ENCODE results near the gene FAU. TPM values are rescaled to one million over a fixed set of nuclear protein-coding genes. Genes with fewer than 3 reads are reported as not detected.
A peak's percentile ranks its signal among the peaks of the same experiment; 100 is the strongest.

The FAU gene
- total and polyA plus RNA-seq, 2 of the 13 experiments (the other 11 are each of a cell fraction or from before 2014, with no cell fraction given), result 374 to 869 TPM

DNA sequence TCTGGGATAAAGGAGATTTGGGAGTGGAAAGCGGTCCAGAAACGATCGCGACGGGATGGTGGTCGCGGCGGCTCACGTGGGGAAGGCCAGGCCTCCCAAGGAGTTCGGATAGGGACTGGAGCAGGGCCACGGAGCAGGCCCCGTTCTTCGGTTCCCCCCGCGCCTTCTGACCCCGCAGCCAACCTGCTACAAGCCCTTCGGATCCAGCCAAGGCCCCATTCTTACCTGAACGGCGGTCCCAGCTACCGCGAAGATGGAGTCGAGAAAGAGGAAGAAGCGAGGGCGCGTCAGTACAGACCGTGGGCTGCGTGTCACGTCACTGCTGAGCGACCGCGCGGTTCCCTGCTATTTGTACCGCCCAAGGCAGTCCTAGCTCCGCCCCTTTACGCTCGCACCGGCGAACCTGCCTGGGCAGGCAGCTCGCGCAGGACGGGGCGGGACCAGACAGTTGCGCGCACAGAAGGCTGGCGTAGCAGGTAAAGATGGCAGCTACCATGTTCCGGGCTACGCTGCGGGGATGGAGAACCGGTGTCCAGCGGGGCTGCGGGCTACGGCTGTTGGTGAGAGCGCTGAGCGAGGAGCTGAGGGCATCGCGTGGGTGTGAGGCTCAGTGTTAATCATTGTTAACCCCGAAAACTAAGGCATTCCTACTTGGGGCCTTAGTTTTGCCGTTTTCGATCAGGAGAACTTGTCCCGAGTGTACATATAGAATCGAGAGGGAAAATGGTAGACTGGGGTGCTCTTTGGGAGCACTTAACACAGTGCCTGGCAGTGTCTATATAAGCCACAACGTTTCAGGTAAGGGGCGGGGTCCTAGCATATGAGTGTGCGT, at the start of gene FAU, which contains the start of gene MRPL49 (continued):
- TF ChIP-seq, protein P1, sequence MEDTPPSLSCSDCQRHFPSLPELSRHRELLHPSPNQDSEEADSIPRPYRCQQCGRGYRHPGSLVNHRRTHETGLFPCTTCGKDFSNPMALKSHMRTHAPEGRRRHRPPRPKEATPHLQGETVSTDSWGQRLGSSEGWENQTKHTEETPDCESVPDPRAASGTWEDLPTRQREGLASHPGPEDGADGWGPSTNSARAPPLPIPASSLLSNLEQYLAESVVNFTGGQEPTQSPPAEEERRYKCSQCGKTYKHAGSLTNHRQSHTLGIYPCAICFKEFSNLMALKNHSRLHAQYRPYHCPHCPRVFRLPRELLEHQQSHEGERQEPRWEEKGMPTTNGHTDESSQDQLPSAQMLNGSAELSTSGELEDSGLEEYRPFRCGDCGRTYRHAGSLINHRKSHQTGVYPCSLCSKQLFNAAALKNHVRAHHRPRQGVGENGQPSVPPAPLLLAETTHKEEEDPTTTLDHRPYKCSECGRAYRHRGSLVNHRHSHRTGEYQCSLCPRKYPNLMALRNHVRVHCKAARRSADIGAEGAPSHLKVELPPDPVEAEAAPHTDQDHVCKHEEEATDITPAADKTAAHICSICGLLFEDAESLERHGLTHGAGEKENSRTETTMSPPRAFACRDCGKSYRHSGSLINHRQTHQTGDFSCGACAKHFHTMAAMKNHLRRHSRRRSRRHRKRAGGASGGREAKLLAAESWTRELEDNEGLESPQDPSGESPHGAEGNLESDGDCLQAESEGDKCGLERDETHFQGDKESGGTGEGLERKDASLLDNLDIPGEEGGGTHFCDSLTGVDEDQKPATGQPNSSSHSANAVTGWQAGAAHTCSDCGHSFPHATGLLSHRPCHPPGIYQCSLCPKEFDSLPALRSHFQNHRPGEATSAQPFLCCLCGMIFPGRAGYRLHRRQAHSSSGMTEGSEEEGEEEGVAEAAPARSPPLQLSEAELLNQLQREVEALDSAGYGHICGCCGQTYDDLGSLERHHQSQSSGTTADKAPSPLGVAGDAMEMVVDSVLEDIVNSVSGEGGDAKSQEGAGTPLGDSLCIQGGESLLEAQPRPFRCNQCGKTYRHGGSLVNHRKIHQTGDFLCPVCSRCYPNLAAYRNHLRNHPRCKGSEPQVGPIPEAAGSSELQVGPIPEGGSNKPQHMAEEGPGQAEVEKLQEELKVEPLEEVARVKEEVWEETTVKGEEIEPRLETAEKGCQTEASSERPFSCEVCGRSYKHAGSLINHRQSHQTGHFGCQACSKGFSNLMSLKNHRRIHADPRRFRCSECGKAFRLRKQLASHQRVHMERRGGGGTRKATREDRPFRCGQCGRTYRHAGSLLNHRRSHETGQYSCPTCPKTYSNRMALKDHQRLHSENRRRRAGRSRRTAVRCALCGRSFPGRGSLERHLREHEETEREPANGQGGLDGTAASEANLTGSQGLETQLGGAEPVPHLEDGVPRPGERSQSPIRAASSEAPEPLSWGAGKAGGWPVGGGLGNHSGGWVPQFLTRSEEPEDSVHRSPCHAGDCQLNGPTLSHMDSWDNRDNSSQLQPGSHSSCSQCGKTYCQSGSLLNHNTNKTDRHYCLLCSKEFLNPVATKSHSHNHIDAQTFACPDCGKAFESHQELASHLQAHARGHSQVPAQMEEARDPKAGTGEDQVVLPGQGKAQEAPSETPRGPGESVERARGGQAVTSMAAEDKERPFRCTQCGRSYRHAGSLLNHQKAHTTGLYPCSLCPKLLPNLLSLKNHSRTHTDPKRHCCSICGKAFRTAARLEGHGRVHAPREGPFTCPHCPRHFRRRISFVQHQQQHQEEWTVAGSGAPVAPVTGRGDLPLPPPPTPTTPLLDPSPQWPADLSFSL (CRISPR knock-in tag; IDR thresholded peaks at IDR 0.05), result no peak
- TF ChIP-seq DPF2 (CRISPR knock-in tag; IDR thresholded peaks at IDR 0.05; ENCODE audit: borderline replicate concordance, low read depth) (no peak), ZNF615 (CRISPR knock-in tag; IDR thresholded peaks at IDR 0.05; ENCODE audit: borderline replicate concordance) (no peak), ZZZ3 (CRISPR knock-in tag; IDR thresholded peaks at IDR 0.05; ENCODE audit: borderline replicate concordance) (peak; percentile 88; the same call in 1 of the 2 replicates), CHD2 (IDR thresholded peaks at IDR 0.05; ENCODE audit: low read depth, low read length) (peak; percentile 53; the same call in 1 of the 2 replicates), KLF15 (CRISPR knock-in tag; IDR thresholded peaks at IDR 0.05; ENCODE audit: borderline replicate concordance) (peak; percentile 60; the same call in 1 of the 2 replicates), HOXA3 (CRISPR knock-in tag; IDR thresholded peaks at IDR 0.05) (peak; percentile 99), SYNCRIP (IDR thresholded peaks at IDR 0.05; ENCODE audit: insufficient read depth, low read depth, low read length) (no peak), FIP1L1 (IDR thresholded peaks at IDR 0.05; ENCODE audit: borderline replicate concordance, insufficient read depth, low read depth, low read length) (no peak), ZNF224 (CRISPR knock-in tag; IDR thresholded peaks at IDR 0.05) (no peak), PAWR (CRISPR knock-in tag; IDR thresholded peaks at IDR 0.05; ENCODE audit: borderline replicate concordance) (no peak; the same call in 1 of the 2 replicates), ZNF180 (CRISPR knock-in tag; IDR thresholded peaks at IDR 0.05; ENCODE audit: borderline replicate concordance, low read depth) (no peak), REST (IDR thresholded peaks at IDR 0.05; ENCODE audit: borderline replicate concordance in 1 of 2, low read depth in 1 of 2, low read length in 2 of 2) (no peak; a peak in 1 of 4 replicates), STAT5B (CRISPR knock-in tag; IDR thresholded peaks at IDR 0.05) (no peak)
- TF ChIP-seq, protein P2, sequence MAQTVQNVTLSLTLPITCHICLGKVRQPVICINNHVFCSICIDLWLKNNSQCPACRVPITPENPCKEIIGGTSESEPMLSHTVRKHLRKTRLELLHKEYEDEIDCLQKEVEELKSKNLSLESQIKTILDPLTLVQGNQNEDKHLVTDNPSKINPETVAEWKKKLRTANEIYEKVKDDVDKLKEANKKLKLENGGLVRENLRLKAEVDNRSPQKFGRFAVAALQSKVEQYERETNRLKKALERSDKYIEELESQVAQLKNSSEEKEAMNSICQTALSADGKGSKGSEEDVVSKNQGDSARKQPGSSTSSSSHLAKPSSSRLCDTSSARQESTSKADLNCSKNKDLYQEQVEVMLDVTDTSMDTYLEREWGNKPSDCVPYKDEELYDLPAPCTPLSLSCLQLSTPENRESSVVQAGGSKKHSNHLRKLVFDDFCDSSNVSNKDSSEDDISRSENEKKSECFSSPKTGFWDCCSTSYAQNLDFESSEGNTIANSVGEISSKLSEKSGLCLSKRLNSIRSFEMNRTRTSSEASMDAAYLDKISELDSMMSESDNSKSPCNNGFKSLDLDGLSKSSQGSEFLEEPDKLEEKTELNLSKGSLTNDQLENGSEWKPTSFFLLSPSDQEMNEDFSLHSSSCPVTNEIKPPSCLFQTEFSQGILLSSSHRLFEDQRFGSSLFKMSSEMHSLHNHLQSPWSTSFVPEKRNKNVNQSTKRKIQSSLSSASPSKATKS (CRISPR knock-in tag; IDR thresholded peaks at IDR 0.05), result no peak

Data from HepG2 (cell line).